Effector memory CD4-positive, alpha-beta T cell (primary cell): ENCODE measurements around the gene TMEFF2.

ENCODE experiments used
- DNase-seq, 3 donors: peaks; one replicate each; pipeline ENCODE4 v3.0.0-alpha.2; 2020
- H3K27ac ChIP-seq: 2 replicates; pipeline ENCODE4 v1.7.0; 2013; ENCODE audit warnings: mild to moderate bottlenecking, low read length, moderate library complexity; ENCODE audit not compliant: insufficient read depth, poor library complexity, severe bottlenecking
- H3K27me3 ChIP-seq: replicated peaks from 2 replicates; pipeline ENCODE4 v1.7.0; 2013; ENCODE audit warnings: mild to moderate bottlenecking, low read length; ENCODE audit not compliant: insufficient read depth, control insufficient read depth, poor library complexity, severe bottlenecking
- H3K36me3 ChIP-seq: 2 replicates; pipeline ENCODE4 v1.7.0; 2013; ENCODE audit warnings: mild to moderate bottlenecking, low read length, moderate library complexity; ENCODE audit not compliant: control insufficient read depth, insufficient read depth
- H3K4me1 ChIP-seq: 2 replicates; pipeline ENCODE4 v1.7.0; 2013; ENCODE audit warnings: low read length, mild to moderate bottlenecking; ENCODE audit not compliant: control insufficient read depth, insufficient read depth, poor library complexity, severe bottlenecking
- H3K4me3 ChIP-seq: 2 replicates; pipeline ENCODE4 v1.7.0; 2013; ENCODE audit warnings: low read length, low read depth, mild to moderate bottlenecking; ENCODE audit not compliant: insufficient read depth, poor library complexity, severe bottlenecking
- H3K9me3 ChIP-seq: 2 replicates; pipeline ENCODE4 v1.7.0; 2013; ENCODE audit warnings: mild to moderate bottlenecking, low read length, moderate library complexity; ENCODE audit not compliant: control insufficient read depth

Gene TMEFF2

GRCh38 chr2:192206399-192206798 lies 11.7 kb upstream of the TMEFF2 start:
- Histone ChIP-seq H3K27me3 (no peaks in the 10 kb centered on the region), H3K4me1 (no peaks in the 10 kb centered on the region), H3K27ac (no peak overlapping the region), H3K36me3 (no peaks in the 10 kb centered on the region), H3K4me3 (no peak overlapping the region), H3K9me3 (no peaks in the 10 kb centered on the region)
- DNase-seq, result no peak

- H3K27me3 ChIP-seq, result no peaks in the 10 kb centered on the region
- no peak for DNase-seq
- H3K9me3 ChIP-seq, result no peaks in the 10 kb centered on the region
- H3K36me3 ChIP-seq, result no peaks in the 10 kb centered on the region
- H3K4me3 ChIP-seq, result no peak overlapping the region
- no peak overlapping the region for H3K27ac ChIP-seq
- H3K4me1 ChIP-seq, result no peaks in the 10 kb centered on the region
Measured at GRCh38 chr2:192203876-192204275, 9.1 kb upstream of the TMEFF2 start.

- H3K36me3 ChIP-seq, result no peaks in the 10 kb centered on the region
- DNase-seq, result no peak
- peaks cover 10% of the 10 kb centered on the region for H3K27me3 ChIP-seq
- H3K27ac ChIP-seq, result no peak overlapping the region
- H3K4me3 ChIP-seq, result no peak overlapping the region
- H3K9me3 ChIP-seq, result no peaks in the 10 kb centered on the region
- no peaks in the 10 kb centered on the region for H3K4me1 ChIP-seq
Measured at GRCh38 chr2:192202373-192202772, 7.6 kb upstream of the TMEFF2 start.

- Histone ChIP-seq H3K27ac (no peak overlapping the region), H3K27me3 (peaks cover 14% of the 10 kb centered on the region), H3K9me3 (no peaks in the 10 kb centered on the region), H3K4me1 (peaks cover 4% of the 10 kb centered on the region), H3K4me3 (no peak overlapping the region), H3K36me3 (no peaks in the 10 kb centered on the region)
- no peak for DNase-seq
Measured at GRCh38 chr2:192201116-192201515, 6.4 kb upstream of the TMEFF2 start.

GRCh38 chr2:192197357-192197756 lies 2.6 kb upstream of the TMEFF2 start:
- no peaks in the 10 kb centered on the region for H3K36me3 ChIP-seq
- H3K4me1 ChIP-seq, result peaks cover 22% of the 10 kb centered on the region
- no peaks in the 10 kb centered on the region for H3K9me3 ChIP-seq
- H3K27ac ChIP-seq, result no peak overlapping the region
- H3K4me3 ChIP-seq, result no peak overlapping the region
- H3K27me3 ChIP-seq, result peaks cover 43% of the 10 kb centered on the region
- DNase-seq, result no peak

- Histone ChIP-seq H3K9me3 (no peaks in the 10 kb centered on the region), H3K4me3 (no peak overlapping the region), H3K27me3 (peaks cover 47% of the 10 kb centered on the region)
Measured at GRCh38 chr2:192196421-192197194, 1.9 kb upstream of the TMEFF2 start.

GRCh38 chr2:192195548-192196418 lies 1.1 kb upstream of the TMEFF2 start:
- H3K4me1 ChIP-seq, result peaks cover 22% of the 10 kb centered on the region
- H3K27me3 ChIP-seq, result peaks cover 50% of the 10 kb centered on the region
- H3K36me3 ChIP-seq, result no peaks in the 10 kb centered on the region
- no peak overlapping the region for H3K27ac ChIP-seq
- no peaks in the 10 kb centered on the region for H3K9me3 ChIP-seq
- DNase-seq, result no peak
- peak overlapping the region; percentile 52 for H3K4me3 ChIP-seq

More at GRCh38 chr2:192196421-192197194, 1.9 kb upstream of the TMEFF2 start:
- Histone ChIP-seq H3K4me1 (peaks cover 22% of the 10 kb centered on the region), H3K27ac (no peak overlapping the region), H3K36me3 (no peaks in the 10 kb centered on the region)
- DNase-seq, result no peak

- peak overlapping the region; percentile 52 for H3K4me3 ChIP-seq
- no peak overlapping the region for H3K27ac ChIP-seq
- H3K27me3 ChIP-seq, result peaks cover 52% of the 10 kb centered on the region
- H3K9me3 ChIP-seq, result no peaks in the 10 kb centered on the region
- DNase-seq, result no peak
- no peaks in the 10 kb centered on the region for H3K36me3 ChIP-seq
- H3K4me1 ChIP-seq, result peaks cover 22% of the 10 kb centered on the region
Measured at GRCh38 chr2:192194265-192194865, 368 bp downstream of the TMEFF2 start.

- peaks cover 13% of the 10 kb centered on the region for H3K4me1 ChIP-seq
- peaks cover 31% of the 10 kb centered on the region for H3K27me3 ChIP-seq
- no peak overlapping the region for H3K27ac ChIP-seq
- no peak for DNase-seq
- no peaks in the 10 kb centered on the region for H3K9me3 ChIP-seq
- H3K4me3 ChIP-seq, result no peak overlapping the region
- no peaks in the 10 kb centered on the region for H3K36me3 ChIP-seq
Measured at GRCh38 chr2:192190474-192190873, 4.3 kb downstream of the TMEFF2 start.

GRCh38 chr2:192186806-192187205 lies 7.9 kb downstream of the TMEFF2 start:
- DNase-seq, result no peak
- no peaks in the 10 kb centered on the region for H3K9me3 ChIP-seq
- no peaks in the 10 kb centered on the region for H3K4me1 ChIP-seq
- H3K4me3 ChIP-seq, result no peak overlapping the region
- H3K27me3 ChIP-seq, result peaks cover 7% of the 10 kb centered on the region
- no peaks in the 10 kb centered on the region for H3K36me3 ChIP-seq
- H3K27ac ChIP-seq, result no peak overlapping the region
